Measurements from ENCODE around the gene VEZF1.

The VEZF1 gene
- total RNA-seq, result 65.5 to 118 reads per million in 2 experiments

GRCh38 chr17:57987581-57988300 lies at the start of gene VEZF1:
VEZF1 (minus strand) TSS chr17:57988254; CDS start chr17:57988111, 143 bp downstream.
- peak; percentile 62 for DNase-seq (ENCODE audit: low read depth)

GRCh38 chr17:58032691-58033415 lies 44.8 kb upstream of the VEZF1 start:
- DNase-seq (ENCODE audit: low read depth), result no peak

- no peak for DNase-seq (ENCODE audit: low read depth)
Measured at GRCh38 chr17:58028578-58028977, 40.5 kb upstream of the VEZF1 start.

- DNase-seq (ENCODE audit: low read depth), result no peak
Measured at GRCh38 chr17:58020401-58020800, 32.3 kb upstream of the VEZF1 start.

GRCh38 chr17:58019521-58019920 lies 31.5 kb upstream of the VEZF1 start:
- no peak for DNase-seq (ENCODE audit: low read depth)

- no peak for DNase-seq (ENCODE audit: low read depth)
Measured at GRCh38 chr17:58019039-58019438, 31.0 kb upstream of the VEZF1 start.

GRCh38 chr17:58010067-58010799 lies 22.2 kb upstream of the VEZF1 start:
- DNase-seq (ENCODE audit: low read depth), result no peak

GRCh38 chr17:58007781-58008706 lies 20.0 kb upstream of the VEZF1 start:
- DNase-seq (ENCODE audit: low read depth), result no peak

- peak; percentile 96 for DNase-seq (ENCODE audit: low read depth)
Measured at GRCh38 chr17:58006924-58007780, 19.1 kb upstream of the VEZF1 start, which contains the start of gene SRSF1. SRSF1 (minus strand) TSS chr17:58007246; CDS start chr17:58007137, 109 bp downstream.

- peak; percentile 29 for DNase-seq (ENCODE audit: low read depth)
Measured at GRCh38 chr17:58006560-58006923, 18.5 kb upstream of the VEZF1 start.

- DNase-seq (ENCODE audit: low read depth), result no peak
Measured at GRCh38 chr17:58005728-58006559, 17.9 kb upstream of the VEZF1 start.

GRCh38 chr17:58005031-58005727 lies 17.1 kb upstream of the VEZF1 start:
- no peak for DNase-seq (ENCODE audit: low read depth)

- no peak for DNase-seq (ENCODE audit: low read depth)
Measured at GRCh38 chr17:58004060-58004459, 16.0 kb upstream of the VEZF1 start.

GRCh38 chr17:58002973-58003372 lies 14.9 kb upstream of the VEZF1 start:
- no peak for DNase-seq (ENCODE audit: low read depth)

GRCh38 chr17:58002154-58002948 lies 14.3 kb upstream of the VEZF1 start:
- DNase-seq (ENCODE audit: low read depth), result no peak

GRCh38 chr17:58001461-58002124 lies 13.5 kb upstream of the VEZF1 start:
- no peak for DNase-seq (ENCODE audit: low read depth)

- DNase-seq (ENCODE audit: low read depth), result no peak
Measured at GRCh38 chr17:57999496-58000017, 11.5 kb upstream of the VEZF1 start.

Measured in T follicular helper cell (primary cell).